Esophagus squamous epithelium (tissue), 4 donors: ENCODE results near the gene DLK1.

Source experiments
- CTCF ChIP-seq, 6 experiments: fragments of 450-650 bp in 4 of 6; fragments of 200-600 bp in 2 of 6; sonication (generic) in 2 of 6; IDR thresholded peaks; one replicate each; pipeline ENCODE4 v1.5.1; 2016 to 2019; ENCODE audit warnings: antibody characterized with exemption in 6 of 6, mild to moderate bottlenecking in 4 of 6, moderate library complexity in 4 of 6
- POLR2A ChIP-seq, 4 donors: fragments of 450-650 bp; IDR thresholded peaks; one replicate each; pipeline ENCODE4 v1.6.1; 2017; ENCODE audit warnings: antibody characterized with exemption in 4 of 4, mild to moderate bottlenecking in 4 of 4, moderate library complexity in 3 of 4

GRCh38 chr14:100786131-100786530, 59.4 kb downstream of the DLK1 start:
- TF ChIP-seq CTCF (IDR thresholded peaks at IDR 0.05) = no peak
- no peak for TF ChIP-seq POLR2A (IDR thresholded peaks at IDR 0.05)
